Transverse colon (tissue), 4 donors: ENCODE data around the gene AGPAT3.

Experiments
- CTCF ChIP-seq, 5 experiments: fragments of 200-600 bp in 3 of 5; fragments of 450-650 bp in 2 of 5; sonication (generic) in 3 of 5; IDR thresholded peaks; 1 replicate in 2 of 5; 2 replicates in 3 of 5; pipeline ENCODE4 v1.5.1; 2016 to 2017; ENCODE audit warnings: antibody characterized with exemption in 5 of 5, inconsistent platforms in 3 of 5, mild to moderate bottlenecking in 2 of 5, moderate library complexity in 1 of 5
- POLR2A ChIP-seq: fragments of 450-650 bp; IDR thresholded peaks from one replicate; pipeline ENCODE4 v1.6.1; 2016; ENCODE audit warnings: antibody characterized with exemption, mild to moderate bottlenecking, moderate library complexity
- POLR2AphosphoS5 ChIP-seq, 3 donors: sonication (generic); formaldehyde crosslinking; IDR thresholded peaks; one replicate each; pipeline ENCODE4 v1.6.1; 2016; ENCODE audit warnings: antibody characterized with exemption in 3 of 3

- TF ChIP-seq CTCF (IDR thresholded peaks at IDR 0.05) (no peak), POLR2A (no peak), POLR2AphosphoS5 (IDR thresholded peaks at IDR 0.05) (no peak)
Observed at GRCh38 chr21:43959231-43960116, 94.5 kb downstream of the AGPAT3 start.
